GM21529 (cell line): ENCODE measurements around the gene STAP2.
"Not testable (repeated sequence)": the region's sequence is repeated elsewhere in the genome, so short reads cannot be mapped to it uniquely, and the experiment has no call there.

Experiments
- ATAC-seq: cut with Tn5 transposase; IDR thresholded peaks from one replicate; pipeline ENCODE4 v1.9.1; 2021; ENCODE audit not compliant: unreplicated experiment

STAP2 gene

GRCh38 chr19:4358709-4359626, 20.3 kb upstream of the STAP2 start:
- no peak for ATAC-seq

GRCh38 chr19:4357921-4358326, 19.3 kb upstream of the STAP2 start:
- no peak for ATAC-seq

- no peak for ATAC-seq
Measured at GRCh38 chr19:4357095-4357797, 18.6 kb upstream of the STAP2 start.

GRCh38 chr19:4354897-4355296, 16.3 kb upstream of the STAP2 start:
- ATAC-seq = no peak

- ATAC-seq = no peak
Measured at GRCh38 chr19:4354282-4354681, 15.7 kb upstream of the STAP2 start.

- ATAC-seq = no peak
Measured at GRCh38 chr19:4352701-4353121, 14.1 kb upstream of the STAP2 start.

- ATAC-seq = no peak
Measured at GRCh38 chr19:4350726-4351125, 12.1 kb upstream of the STAP2 start.

- no peak for ATAC-seq
Measured at GRCh38 chr19:4350111-4350510, 11.5 kb upstream of the STAP2 start.

GRCh38 chr19:4349225-4349624, 10.6 kb upstream of the STAP2 start:
- not testable (repeated sequence) for ATAC-seq

- ATAC-seq = no peak
Measured at GRCh38 chr19:4347521-4347920, 8.9 kb upstream of the STAP2 start.

- ATAC-seq = no peak
Measured at GRCh38 chr19:4346020-4346383, 7.4 kb upstream of the STAP2 start.

- no peak for ATAC-seq
Measured at GRCh38 chr19:4345342-4346019, 6.9 kb upstream of the STAP2 start.

- peak; percentile 50 for ATAC-seq
Measured at GRCh38 chr19:4343370-4344307, 5.0 kb upstream of the STAP2 start, which contains the start of gene MPND. MPND (plus strand) TSS chr19:4343562; CDS start chr19:4343594, 32 bp downstream.

GRCh38 chr19:4342615-4343369, 4.2 kb upstream of the STAP2 start:
- ATAC-seq = peak; percentile 84

- ATAC-seq = no peak
Measured at GRCh38 chr19:4342314-4342614, 3.6 kb upstream of the STAP2 start.

- no peak for ATAC-seq
Measured at GRCh38 chr19:4337906-4338440, 654 bp downstream of the STAP2 start.

- ATAC-seq = no peak
Measured at GRCh38 chr19:4334929-4335570, 3.6 kb downstream of the STAP2 start.

GRCh38 chr19:4329858-4330257, 8.8 kb downstream of the STAP2 start:
- no peak for ATAC-seq

GRCh38 chr19:4328991-4329681, 9.5 kb downstream of the STAP2 start:
- ATAC-seq = not testable (repeated sequence)
